Activated CD8-positive, alpha-beta memory T cell treated with anti-CD3 and anti-CD28 coated beads for 1 hour (primary cell): ENCODE data around the gene NRROS.

Experiments
- DNase-seq, 2 donors: peaks; one replicate each; pipeline ENCODE4 v3.0.0-alpha.2; 2020; ENCODE audit warnings: low read depth in 1 of 2; ENCODE audit errors: extremely low read depth in 1 of 2

Gene NRROS

GRCh38 chr3:196645897-196646665 is 6.6 kb downstream of the NRROS start:
- DNase-seq: no peak

GRCh38 chr3:196646666-196647216 is 7.2 kb downstream of the NRROS start:
- no peak for DNase-seq

GRCh38 chr3:196650740-196651311 is 11.3 kb downstream of the NRROS start:
- no peak for DNase-seq

- no peak for DNase-seq
Measured at GRCh38 chr3:196651819-196652218, 12.3 kb downstream of the NRROS start.

- no peak for DNase-seq
Measured at GRCh38 chr3:196652961-196653795, 13.7 kb downstream of the NRROS start.

GRCh38 chr3:196654006-196654734 is 14.7 kb downstream of the NRROS start:
- DNase-seq: no peak

- DNase-seq: no peak
Measured at GRCh38 chr3:196654735-196655090, 15.2 kb downstream of the NRROS start.

GRCh38 chr3:196655496-196655895 is 16.0 kb downstream of the NRROS start:
- DNase-seq: no peak

GRCh38 chr3:196656213-196656612 is 16.7 kb downstream of the NRROS start:
- no peak for DNase-seq

- no peak for DNase-seq
Measured at GRCh38 chr3:196659901-196660351, 20.4 kb downstream of the NRROS start.

- no peak for DNase-seq
Measured at GRCh38 chr3:196660381-196661166, 21.1 kb downstream of the NRROS start.

GRCh38 chr3:196661400-196661799 is 21.9 kb downstream of the NRROS start:
- DNase-seq: no peak

- no peak for DNase-seq
Measured at GRCh38 chr3:196662033-196662432, 22.5 kb downstream of the NRROS start.

GRCh38 chr3:196662711-196663571 is 23.4 kb downstream of the NRROS start:
- DNase-seq: no peak

GRCh38 chr3:196666001-196666867 is 26.7 kb downstream of the NRROS start:
- no peak for DNase-seq

GRCh38 chr3:196667056-196667825 is 27.7 kb downstream of the NRROS start:
- no peak for DNase-seq

GRCh38 chr3:196670339-196670738 is 30.8 kb downstream of the NRROS start:
- DNase-seq: no peak
